Osteoblast (primary cell): ENCODE results near the gene DYNC1H1. TPM values are rescaled to one million over a fixed set of nuclear protein-coding genes. Genes with fewer than 3 reads are reported as not detected.

Source experiments
- DNase-seq: peaks from one replicate; pipeline ENCODE4 v3.0.0; 2011; ENCODE audit warnings: low spot score, mixed read lengths; ENCODE audit not compliant: insufficient read length; ENCODE audit errors: missing footprints
- H2AFZ ChIP-seq: 2 replicates; pipeline ENCODE4 v1.6.0; 2011; ENCODE audit warnings: mild to moderate bottlenecking, low read length
- H3K27ac ChIP-seq: 2 replicates; pipeline ENCODE4 v1.5.1; 2011; ENCODE audit warnings: mild to moderate bottlenecking, low read depth, low read length, moderate library complexity
- H3K27me3 ChIP-seq: 2 replicates; pipeline ENCODE4 v1.6.0; 2012; ENCODE audit warnings: mild to moderate bottlenecking, control low read depth, inconsistent platforms, low read length, moderate library complexity; ENCODE audit not compliant: insufficient read depth
- H3K36me3 ChIP-seq: 2 replicates; pipeline ENCODE4 v1.5.1; 2011; ENCODE audit warnings: mild to moderate bottlenecking, low read length, control low read depth, moderate library complexity; ENCODE audit not compliant: insufficient read depth
- H3K4me1 ChIP-seq: 2 replicates; pipeline ENCODE4 v1.5.1; 2011; ENCODE audit warnings: mild to moderate bottlenecking, low read length, control low read depth, moderate library complexity; ENCODE audit not compliant: insufficient read depth
- H3K4me2 ChIP-seq: 2 replicates; pipeline ENCODE4 v1.6.0; 2011; ENCODE audit warnings: mild to moderate bottlenecking, low read length; ENCODE audit not compliant: insufficient read depth
- H3K4me3 ChIP-seq: fragments of 200-600 bp; sonication (generic); 3 replicates; pipeline ENCODE4 v1.5.1; 2012; ENCODE audit warnings: mild to moderate bottlenecking, low read length, inconsistent platforms; ENCODE audit not compliant: insufficient read depth
- H3K79me2 ChIP-seq: 2 replicates; pipeline ENCODE4 v1.6.0; 2012; ENCODE audit warnings: mild to moderate bottlenecking, low read length, control low read depth, inconsistent platforms; ENCODE audit not compliant: insufficient read depth
- H3K9me3 ChIP-seq: 2 replicates; pipeline ENCODE4 v1.5.1; 2011; ENCODE audit warnings: low read depth, low read length, control low read depth
- H4K20me1 ChIP-seq: 2 replicates; pipeline ENCODE4 v1.6.0; 2012; ENCODE audit warnings: mild to moderate bottlenecking, low read length, control low read depth; ENCODE audit not compliant: insufficient read depth
- total RNA-seq: library from RNA; depleted of rRNA; stranded (reverse); fragments of >200 nt; gene quantifications from 2 replicates; pipeline ENCODE4 v1.2.3, GENCODE V29; 2012
- TF ChIP-seq, protein P1 (sequence below): IDR thresholded peaks from 2 replicates; pipeline ENCODE4 v1.5.1; 2011; ENCODE audit warnings: mild to moderate bottlenecking, low read depth, low read length, moderate library complexity; ENCODE audit errors: extremely low read depth

The DYNC1H1 gene
- total RNA-seq, 1 donor = 340 TPM

- Histone ChIP-seq H4K20me1 (peaks cover 13% of the 10 kb centered on the region), H2AFZ (no peak overlapping the region), H3K4me3 (no peak overlapping the region), H3K36me3 (peaks cover 98% of the 10 kb centered on the region), H3K79me2 (peaks cover 14% of the 10 kb centered on the region), H3K9me3 (no peaks in the 10 kb centered on the region), H3K27me3 (no peaks in the 10 kb centered on the region), H3K4me1 (no peaks in the 10 kb centered on the region), H3K4me2 (no peak overlapping the region), H3K27ac (no peak overlapping the region)
- DNase-seq = peak; percentile 57
- TF ChIP-seq, protein P1, sequence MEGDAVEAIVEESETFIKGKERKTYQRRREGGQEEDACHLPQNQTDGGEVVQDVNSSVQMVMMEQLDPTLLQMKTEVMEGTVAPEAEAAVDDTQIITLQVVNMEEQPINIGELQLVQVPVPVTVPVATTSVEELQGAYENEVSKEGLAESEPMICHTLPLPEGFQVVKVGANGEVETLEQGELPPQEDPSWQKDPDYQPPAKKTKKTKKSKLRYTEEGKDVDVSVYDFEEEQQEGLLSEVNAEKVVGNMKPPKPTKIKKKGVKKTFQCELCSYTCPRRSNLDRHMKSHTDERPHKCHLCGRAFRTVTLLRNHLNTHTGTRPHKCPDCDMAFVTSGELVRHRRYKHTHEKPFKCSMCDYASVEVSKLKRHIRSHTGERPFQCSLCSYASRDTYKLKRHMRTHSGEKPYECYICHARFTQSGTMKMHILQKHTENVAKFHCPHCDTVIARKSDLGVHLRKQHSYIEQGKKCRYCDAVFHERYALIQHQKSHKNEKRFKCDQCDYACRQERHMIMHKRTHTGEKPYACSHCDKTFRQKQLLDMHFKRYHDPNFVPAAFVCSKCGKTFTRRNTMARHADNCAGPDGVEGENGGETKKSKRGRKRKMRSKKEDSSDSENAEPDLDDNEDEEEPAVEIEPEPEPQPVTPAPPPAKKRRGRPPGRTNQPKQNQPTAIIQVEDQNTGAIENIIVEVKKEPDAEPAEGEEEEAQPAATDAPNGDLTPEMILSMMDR = no peak
These were observed 75.8 kb downstream of the DYNC1H1 start for GRCh38 chr14:102040153-102040552.

- peaks cover 11% of the 10 kb centered on the region for H4K20me1 ChIP-seq
- H3K4me1 ChIP-seq = no peaks in the 10 kb centered on the region
- H3K4me3 ChIP-seq = no peak overlapping the region
- no peaks in the 10 kb centered on the region for H3K27me3 ChIP-seq
- peaks cover 91% of the 10 kb centered on the region for H3K36me3 ChIP-seq
- TF ChIP-seq, protein P1 = no peak
- H3K27ac ChIP-seq = no peak overlapping the region
- H2AFZ ChIP-seq = no peak overlapping the region
- H3K9me3 ChIP-seq = no peaks in the 10 kb centered on the region
- H3K79me2 ChIP-seq = peaks cover 14% of the 10 kb centered on the region
- DNase-seq = no peak
- no peak overlapping the region for H3K4me2 ChIP-seq
These were observed 78.3 kb downstream of the DYNC1H1 start for GRCh38 chr14:102042699-102043098.

DNA sequence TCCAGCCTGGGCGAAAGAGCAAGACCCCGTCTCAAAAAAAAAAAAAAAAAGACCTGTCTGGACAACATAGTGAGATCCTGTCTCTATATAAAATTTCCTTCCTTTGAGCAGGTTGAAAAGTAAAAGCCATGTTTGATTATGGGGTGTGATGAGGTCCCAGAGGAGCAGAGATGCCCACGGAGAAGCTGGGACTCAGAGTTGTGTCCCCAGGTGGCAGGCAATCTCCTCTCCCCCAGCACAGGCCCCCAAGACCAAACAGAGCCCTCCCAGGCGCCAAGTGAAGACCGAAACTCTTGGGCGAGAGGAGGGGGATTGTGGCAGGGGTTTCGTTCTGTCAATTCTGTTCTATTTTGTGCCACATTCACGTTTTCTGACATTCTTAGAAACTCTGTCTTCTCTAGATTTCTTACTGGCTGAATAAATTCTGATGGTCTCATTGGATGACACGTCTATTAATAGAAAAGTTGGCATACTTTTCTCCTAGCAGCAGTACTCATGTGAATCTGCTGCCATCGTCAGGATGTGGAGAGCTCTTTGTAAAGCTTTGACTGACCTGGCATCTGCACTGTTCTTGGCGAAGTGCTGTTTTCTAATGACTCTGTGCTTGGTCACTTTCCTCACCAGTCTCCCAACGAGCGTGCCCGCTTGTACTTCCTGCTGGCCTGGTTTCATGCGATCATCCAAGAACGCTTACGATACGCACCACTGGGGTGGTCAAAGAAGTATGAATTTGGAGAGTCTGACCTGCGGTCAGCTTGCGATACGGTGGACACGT lies 79.1 kb downstream of the DYNC1H1 start:
- Histone ChIP-seq H3K36me3 (peaks cover 91% of the 10 kb centered on the region), H3K27ac (no peak overlapping the region)
- TF ChIP-seq, protein P1 = no peak

DNA sequence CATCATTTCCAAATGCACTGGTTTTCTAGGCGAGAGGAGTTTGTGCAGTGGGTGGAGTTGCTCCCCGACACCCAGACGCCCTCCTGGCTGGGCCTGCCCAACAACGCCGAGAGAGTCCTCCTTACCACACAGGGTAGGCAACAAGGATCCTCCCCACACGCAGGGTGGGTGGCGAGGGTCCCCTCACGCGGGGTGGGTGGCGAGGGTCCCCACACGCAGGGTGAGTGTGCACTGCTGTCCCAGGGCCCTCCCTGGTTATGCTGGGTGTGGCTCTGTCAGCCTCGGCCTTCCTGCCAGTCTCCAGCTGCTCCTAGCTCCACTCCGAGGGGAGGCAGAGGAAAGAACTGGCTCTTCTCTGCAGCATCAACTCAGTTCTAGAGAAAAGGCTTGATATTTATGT lies 80.2 kb downstream of the DYNC1H1 start:
- no peak overlapping the region for H3K4me2 ChIP-seq
- TF ChIP-seq, protein P1 = no peak
- peaks cover 15% of the 10 kb centered on the region for H4K20me1 ChIP-seq
- H3K79me2 ChIP-seq = peaks cover 13% of the 10 kb centered on the region
- no peak overlapping the region for H2AFZ ChIP-seq
- H3K27me3 ChIP-seq = no peaks in the 10 kb centered on the region
- H3K36me3 ChIP-seq = peaks cover 91% of the 10 kb centered on the region
- no peak for DNase-seq
- no peaks in the 10 kb centered on the region for H3K9me3 ChIP-seq
- H3K4me3 ChIP-seq = no peak overlapping the region
- no peak overlapping the region for H3K27ac ChIP-seq
- no peaks in the 10 kb centered on the region for H3K4me1 ChIP-seq

More for the DNA sequence above, 79.1 kb downstream of the DYNC1H1 start:
- Histone ChIP-seq H4K20me1 (peaks cover 15% of the 10 kb centered on the region), H3K4me2 (no peak overlapping the region), H3K27me3 (no peaks in the 10 kb centered on the region), H3K4me3 (no peak overlapping the region), H3K9me3 (no peaks in the 10 kb centered on the region), H3K4me1 (no peaks in the 10 kb centered on the region), H3K79me2 (peaks cover 12% of the 10 kb centered on the region), H2AFZ (no peak overlapping the region)
- peak; percentile 89 for DNase-seq
